Measurements from ENCODE around the gene ZBTB16. TPM values are rescaled to one million over a fixed set of nuclear protein-coding genes. Genes with fewer than 3 reads are reported as not detected.

The ZBTB16 gene
- total RNA-seq, 1 experiment from 2014 or later = 0.44 TPM

DNA sequence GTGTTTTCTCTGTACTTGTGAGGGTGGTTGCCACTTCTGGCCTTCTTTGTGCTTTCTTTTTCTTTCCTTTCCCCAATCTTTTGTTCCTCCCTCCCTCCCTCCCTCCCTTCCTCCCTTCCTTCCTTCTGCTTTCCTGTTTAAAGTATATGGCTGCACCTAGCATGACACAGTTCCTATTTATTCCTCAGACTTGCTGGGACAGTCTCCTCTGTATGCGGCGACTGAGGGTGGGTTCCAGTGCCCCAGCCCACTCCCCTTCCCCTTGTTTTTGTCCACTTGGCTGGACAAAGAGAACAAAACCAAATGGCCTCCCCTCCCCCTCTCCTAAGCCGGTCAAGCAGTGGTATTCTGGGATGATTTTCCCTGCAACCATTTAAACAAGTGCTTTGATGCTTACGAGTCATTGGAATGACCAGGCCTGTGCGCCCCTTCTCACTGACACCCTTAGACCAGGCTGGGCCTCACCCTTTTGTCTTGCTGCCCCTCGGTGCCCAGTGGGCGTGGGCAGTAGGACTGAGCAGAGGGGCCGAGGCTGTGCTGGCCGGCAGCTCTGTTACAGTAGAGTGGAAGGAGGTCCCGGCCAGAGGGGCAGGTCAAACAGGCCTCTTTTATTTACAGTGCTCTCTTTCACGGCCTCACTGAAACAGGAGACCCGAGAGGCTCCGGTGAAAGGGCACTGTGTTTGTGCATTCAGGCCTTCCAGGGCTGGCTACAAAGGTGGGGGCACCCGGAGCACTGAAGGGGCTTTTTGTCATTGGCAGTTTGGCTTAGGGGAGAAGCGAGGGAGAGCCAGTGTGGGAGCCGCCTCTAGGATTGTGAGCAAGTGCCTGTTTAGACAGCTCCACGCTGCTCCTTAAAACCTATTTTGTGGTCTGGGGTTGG lies 32.2 kb downstream of the ZBTB16 start:
- Histone ChIP-seq H3K79me2 (ENCODE audit: low read depth) (no peaks in the 10 kb centered on the region), H3F3A (ENCODE audit: insufficient read depth, low read depth) (no peaks in the 10 kb centered on the region), H3K36me3 (ENCODE audit: low read depth) (no peaks in the 10 kb centered on the region), H3K4me1 (replicated peaks; ENCODE audit: insufficient read depth) (no peaks in the 10 kb centered on the region), H3K9me2 (ENCODE audit: insufficient read depth) (no peaks in the 10 kb centered on the region), H3K27ac (no peak overlapping the region), H3K9me3 (ENCODE audit: insufficient read depth, low read depth) (no peaks in the 10 kb centered on the region), H2AFZ (no peak overlapping the region), H3K4me3 (no peak overlapping the region), H3K4me2 (no peak overlapping the region), H4K20me1 (ENCODE audit: insufficient read depth) (no peaks in the 10 kb centered on the region), H3K27me3 (ENCODE audit: insufficient read depth, low read depth) (peaks cover 82% of the 10 kb centered on the region)
- intact Hi-C loops (cut with micrococcal nuclease; ENCODE audit: unreplicated experiment) = no loop called here
- TF ChIP-seq, protein P1, sequence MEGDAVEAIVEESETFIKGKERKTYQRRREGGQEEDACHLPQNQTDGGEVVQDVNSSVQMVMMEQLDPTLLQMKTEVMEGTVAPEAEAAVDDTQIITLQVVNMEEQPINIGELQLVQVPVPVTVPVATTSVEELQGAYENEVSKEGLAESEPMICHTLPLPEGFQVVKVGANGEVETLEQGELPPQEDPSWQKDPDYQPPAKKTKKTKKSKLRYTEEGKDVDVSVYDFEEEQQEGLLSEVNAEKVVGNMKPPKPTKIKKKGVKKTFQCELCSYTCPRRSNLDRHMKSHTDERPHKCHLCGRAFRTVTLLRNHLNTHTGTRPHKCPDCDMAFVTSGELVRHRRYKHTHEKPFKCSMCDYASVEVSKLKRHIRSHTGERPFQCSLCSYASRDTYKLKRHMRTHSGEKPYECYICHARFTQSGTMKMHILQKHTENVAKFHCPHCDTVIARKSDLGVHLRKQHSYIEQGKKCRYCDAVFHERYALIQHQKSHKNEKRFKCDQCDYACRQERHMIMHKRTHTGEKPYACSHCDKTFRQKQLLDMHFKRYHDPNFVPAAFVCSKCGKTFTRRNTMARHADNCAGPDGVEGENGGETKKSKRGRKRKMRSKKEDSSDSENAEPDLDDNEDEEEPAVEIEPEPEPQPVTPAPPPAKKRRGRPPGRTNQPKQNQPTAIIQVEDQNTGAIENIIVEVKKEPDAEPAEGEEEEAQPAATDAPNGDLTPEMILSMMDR (conservative IDR thresholded peaks at IDR 0.05) = no peak
- no peak for TF ChIP-seq EZH2 (IDR thresholded peaks at IDR 0.05; ENCODE audit: low read depth)
- BruUV-seq (replicated peaks) = no TSS peak
- CTCF ChIA-PET = no interaction called here
- DNase-seq = no peak
- POLR2A ChIA-PET (ENCODE audit: unreplicated experiment) = no interaction called here

DNA sequence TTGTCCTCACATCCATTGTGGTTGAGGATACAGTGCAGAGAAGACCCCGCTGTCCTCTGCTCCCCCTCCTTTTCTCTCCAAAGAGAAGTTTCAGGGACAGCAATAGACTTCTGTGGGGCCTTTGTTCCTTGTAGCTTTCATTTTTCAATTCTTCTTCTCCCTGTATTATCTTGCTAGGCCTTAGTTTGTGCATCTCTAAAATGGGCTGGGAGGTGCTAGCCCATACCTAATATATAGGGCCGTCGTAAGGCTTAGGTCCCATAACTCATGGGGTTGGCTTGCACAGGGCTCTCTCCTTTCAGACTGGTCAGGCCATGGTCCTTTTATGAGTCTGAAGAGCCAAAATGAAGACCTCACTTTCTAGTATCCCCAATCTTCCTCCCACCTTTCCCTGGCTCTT lies 33.0 kb downstream of the ZBTB16 start:
- H3K79me2 ChIP-seq (ENCODE audit: low read depth) = no peaks in the 10 kb centered on the region
- H3K9me3 ChIP-seq (ENCODE audit: insufficient read depth, low read depth) = no peaks in the 10 kb centered on the region
- H3K4me1 ChIP-seq (replicated peaks; ENCODE audit: insufficient read depth) = no peaks in the 10 kb centered on the region
- no TSS peak for BruUV-seq (replicated peaks)
- CTCF ChIA-PET = no interaction called here
- H4K20me1 ChIP-seq (ENCODE audit: insufficient read depth) = no peaks in the 10 kb centered on the region
- POLR2A ChIA-PET (ENCODE audit: unreplicated experiment) = no interaction called here
- DNase-seq = no peak
- no peaks in the 10 kb centered on the region for H3K36me3 ChIP-seq (ENCODE audit: low read depth)
- no peaks in the 10 kb centered on the region for H3K9me2 ChIP-seq (ENCODE audit: insufficient read depth)
- no peak overlapping the region for H2AFZ ChIP-seq
- TF ChIP-seq, protein P1 (conservative IDR thresholded peaks at IDR 0.05) = no peak
- no peak for TF ChIP-seq EZH2 (IDR thresholded peaks at IDR 0.05; ENCODE audit: low read depth)
- no peaks in the 10 kb centered on the region for H3F3A ChIP-seq (ENCODE audit: insufficient read depth, low read depth)
- no peak overlapping the region for H3K4me3 ChIP-seq
- no peak overlapping the region for H3K4me2 ChIP-seq
- H3K27ac ChIP-seq = no peak overlapping the region
- intact Hi-C loops (cut with micrococcal nuclease; ENCODE audit: unreplicated experiment) = no loop called here
- peaks cover 88% of the 10 kb centered on the region for H3K27me3 ChIP-seq (ENCODE audit: insufficient read depth, low read depth)

DNA sequence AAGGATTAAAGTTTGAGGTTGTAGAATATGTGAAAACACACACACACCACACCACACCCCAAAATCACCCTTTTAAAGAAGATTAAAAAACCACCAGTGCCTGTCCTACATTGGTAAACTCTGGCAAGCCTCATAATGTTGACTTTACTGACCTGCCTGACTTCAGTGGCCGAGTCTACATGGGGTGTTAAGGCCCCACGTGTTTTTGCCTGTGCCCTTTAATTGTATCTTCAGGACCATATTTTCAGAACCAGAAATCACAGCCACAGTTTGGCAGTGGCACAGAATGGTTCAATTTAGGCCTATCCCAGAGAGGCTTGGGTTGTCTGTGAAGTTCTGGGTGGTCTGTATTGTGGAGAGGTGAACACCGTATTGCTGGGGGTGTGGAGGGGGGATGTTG lies 33.4 kb downstream of the ZBTB16 start:
- Histone ChIP-seq H3K36me3 (ENCODE audit: low read depth) (no peaks in the 10 kb centered on the region), H4K20me1 (ENCODE audit: insufficient read depth) (no peaks in the 10 kb centered on the region), H3K9me3 (ENCODE audit: insufficient read depth, low read depth) (no peaks in the 10 kb centered on the region), H3K4me2 (no peak overlapping the region), H2AFZ (no peak overlapping the region), H3K27ac (no peak overlapping the region), H3K27me3 (ENCODE audit: insufficient read depth, low read depth) (peaks cover 93% of the 10 kb centered on the region), H3K4me3 (no peak overlapping the region), H3K79me2 (ENCODE audit: low read depth) (no peaks in the 10 kb centered on the region), H3F3A (ENCODE audit: insufficient read depth, low read depth) (no peaks in the 10 kb centered on the region), H3K4me1 (replicated peaks; ENCODE audit: insufficient read depth) (no peaks in the 10 kb centered on the region), H3K9me2 (ENCODE audit: insufficient read depth) (no peaks in the 10 kb centered on the region)
- no peak for TF ChIP-seq EZH2 (IDR thresholded peaks at IDR 0.05; ENCODE audit: low read depth)
- TF ChIP-seq, protein P1 (conservative IDR thresholded peaks at IDR 0.05) = no peak
- CTCF ChIA-PET = no interaction called here
- POLR2A ChIA-PET (ENCODE audit: unreplicated experiment) = no interaction called here
- intact Hi-C loops (cut with micrococcal nuclease; ENCODE audit: unreplicated experiment) = no loop called here
- no TSS peak for BruUV-seq (replicated peaks)
- DNase-seq = no peak
